GM11168 (cell line): ENCODE measurements around the gene FGF7.
"Not testable (repeated sequence)": the region's sequence is repeated elsewhere in the genome, so short reads cannot be mapped to it uniquely, and the experiment has no call there.

Experiments used
- in situ Hi-C: fragments of 300-500 bp; cut with MboI; formaldehyde crosslinking; loops from one replicate; pipeline ENCODE4 v1.12.0; 2022; ENCODE audit warnings: low sequenced_read_pairs; ENCODE audit not compliant: unreplicated experiment

The FGF7 gene

DNA sequence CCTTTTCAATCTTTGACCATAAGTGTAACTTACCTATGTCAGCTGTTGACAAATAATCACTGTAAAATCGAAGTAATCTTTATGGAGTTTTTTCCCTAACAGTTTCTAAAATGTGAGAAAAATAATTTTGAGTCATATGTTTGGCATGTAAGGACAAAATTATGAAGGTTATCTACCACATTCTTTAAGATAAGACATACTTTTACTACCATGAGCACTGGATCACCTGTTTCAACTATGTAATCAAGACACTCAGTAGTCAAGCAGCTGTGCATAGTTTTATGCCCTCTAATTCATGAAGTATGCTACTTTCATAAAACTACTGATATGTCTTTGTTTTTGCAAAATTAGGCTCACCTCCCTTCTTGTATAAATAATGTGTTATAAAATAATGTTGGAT lies 12.1 kb downstream of the FGF7 start:
- in situ Hi-C loops, result no loop called here

DNA sequence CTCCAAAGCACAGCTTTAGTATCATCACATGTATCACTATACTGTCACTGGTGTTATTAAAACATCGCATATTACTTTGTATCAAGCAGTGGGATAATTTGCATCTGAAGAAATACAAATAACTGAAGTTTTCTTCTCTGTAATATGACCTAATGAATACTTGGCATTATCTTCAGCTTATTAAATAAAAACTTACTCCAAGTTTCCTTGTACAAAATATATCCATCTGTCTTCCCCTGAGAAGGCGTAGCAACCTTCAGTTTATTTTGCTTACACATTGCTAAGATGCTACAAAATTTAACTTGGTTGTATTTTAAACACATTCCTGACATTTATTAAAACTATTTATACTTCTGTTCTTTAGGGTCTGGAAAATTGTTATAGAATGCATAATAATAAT lies 13.7 kb downstream of the FGF7 start:
- in situ Hi-C loops, result no loop called here

DNA sequence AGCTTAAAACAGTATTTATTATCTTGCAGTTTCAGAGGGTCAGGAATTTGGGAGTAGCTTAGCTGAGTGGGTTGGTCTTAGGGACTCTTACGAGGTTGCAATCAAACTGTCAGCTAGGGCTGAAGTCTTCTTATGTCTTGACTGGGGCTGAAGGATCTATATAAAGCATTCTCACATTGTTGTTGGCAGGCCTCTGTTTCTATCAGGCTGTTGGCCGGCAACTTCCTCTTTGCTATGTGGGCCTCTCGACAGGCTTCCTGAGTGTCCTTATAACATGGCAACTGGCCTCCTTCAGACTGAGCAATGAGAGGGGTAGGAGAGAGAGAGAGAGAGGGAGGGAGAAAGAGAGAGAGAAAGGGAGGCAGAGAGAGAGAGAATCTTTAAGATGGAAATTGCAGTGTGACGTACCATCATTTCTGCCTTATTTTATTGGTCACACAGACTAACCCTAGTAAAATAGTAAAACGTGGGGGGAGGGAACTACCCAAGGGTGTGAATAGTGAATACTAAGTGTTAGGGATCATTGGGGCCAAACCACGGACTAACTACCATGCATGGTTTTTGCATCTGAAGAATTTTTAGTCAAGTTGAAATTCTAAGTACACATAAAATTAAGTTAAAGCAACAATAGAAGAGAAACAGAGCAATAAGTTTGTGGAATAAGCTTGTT lies 16.1 kb downstream of the FGF7 start:
- in situ Hi-C loops, result no loop called here

DNA sequence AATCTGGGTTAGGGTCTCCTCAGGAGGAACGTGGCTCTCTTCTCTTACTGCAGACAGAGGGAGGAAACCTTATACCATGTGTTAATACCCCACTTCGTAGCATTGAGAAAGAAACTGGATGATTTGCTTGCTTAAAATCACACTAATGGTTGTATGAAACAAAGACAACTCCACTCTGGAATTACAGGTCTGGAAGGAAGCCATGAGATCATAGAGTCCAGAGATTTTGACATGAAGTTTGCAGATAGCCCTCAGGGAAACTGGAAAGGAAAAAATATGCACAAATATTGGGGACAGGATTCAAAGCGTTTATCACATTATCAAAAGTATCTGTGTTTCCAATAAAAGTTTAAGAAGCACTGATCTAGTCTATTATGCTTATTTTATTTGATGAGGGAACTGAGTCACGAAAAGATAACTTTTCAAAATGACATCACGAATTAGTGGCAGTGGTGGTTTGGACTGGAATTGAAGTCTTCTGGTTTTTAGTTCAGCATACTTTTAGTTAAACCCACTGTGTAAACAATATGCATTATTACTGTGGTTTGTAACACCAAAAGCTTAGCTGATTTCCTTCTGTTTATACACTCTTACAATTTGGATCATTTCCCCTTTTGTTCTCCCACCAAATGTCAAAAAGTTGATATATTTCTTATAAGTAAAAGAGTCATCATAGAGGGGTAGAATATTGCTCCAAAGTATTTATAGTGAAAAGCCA lies 16.8 kb downstream of the FGF7 start:
- in situ Hi-C loops, result no loop called here

DNA sequence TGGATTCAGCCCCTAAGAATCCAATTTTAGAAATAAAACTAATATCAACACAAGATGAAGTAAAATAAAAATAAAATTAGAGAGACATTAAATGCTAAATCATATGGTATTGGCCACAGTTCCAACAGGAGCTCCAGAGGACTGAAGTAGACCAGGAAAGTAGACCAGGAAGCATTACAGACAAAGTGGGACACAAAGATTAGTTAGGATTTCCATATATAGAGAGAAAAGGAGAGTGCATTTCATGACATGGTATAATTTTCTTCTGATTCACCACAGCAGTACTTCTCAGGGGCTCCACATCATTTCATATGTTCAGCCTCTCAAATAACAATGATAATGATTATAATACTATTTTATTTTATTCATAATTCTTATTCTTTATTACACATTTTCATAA lies 18.3 kb downstream of the FGF7 start:
- in situ Hi-C loops, result no loop called here

DNA sequence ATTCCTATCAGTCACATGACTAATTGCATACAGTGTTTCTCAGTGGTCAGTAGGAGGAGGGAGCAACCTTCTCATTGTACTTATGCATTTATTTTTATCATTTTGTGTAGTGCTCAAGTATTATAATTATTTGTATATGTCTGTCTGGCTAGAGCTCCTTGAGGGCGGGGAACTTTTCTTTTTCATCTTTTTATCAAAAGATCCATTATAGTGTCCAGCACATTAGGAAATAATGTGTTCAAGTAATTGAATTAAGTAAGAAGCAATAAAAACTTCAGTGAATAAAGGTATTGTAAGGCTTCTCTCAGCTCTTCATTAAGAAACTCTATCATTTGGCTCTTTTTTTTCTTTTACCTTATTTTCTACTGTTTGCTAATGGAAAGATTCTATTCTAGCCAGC lies 18.8 kb downstream of the FGF7 start:
- in situ Hi-C loops, result no loop called here

DNA sequence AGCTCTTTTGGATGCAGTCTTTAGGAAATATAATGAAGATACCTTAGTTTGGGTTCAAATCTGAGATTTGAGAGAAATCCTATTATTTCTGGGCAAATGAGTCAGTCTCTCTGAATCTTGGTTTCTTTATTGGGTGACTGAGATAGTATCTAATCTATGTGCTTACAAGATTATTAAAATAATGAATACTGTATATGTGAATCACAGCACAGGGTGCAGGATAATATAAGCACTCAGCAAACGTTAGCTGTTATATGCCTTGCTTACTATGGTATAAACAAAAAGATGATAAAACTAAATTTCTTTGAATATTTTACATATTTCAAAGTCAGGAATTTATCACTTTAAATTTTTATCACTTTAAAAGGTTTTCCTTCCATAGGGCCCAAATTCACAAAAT lies 29.6 kb downstream of the FGF7 start:
- in situ Hi-C loops, result no loop called here

DNA sequence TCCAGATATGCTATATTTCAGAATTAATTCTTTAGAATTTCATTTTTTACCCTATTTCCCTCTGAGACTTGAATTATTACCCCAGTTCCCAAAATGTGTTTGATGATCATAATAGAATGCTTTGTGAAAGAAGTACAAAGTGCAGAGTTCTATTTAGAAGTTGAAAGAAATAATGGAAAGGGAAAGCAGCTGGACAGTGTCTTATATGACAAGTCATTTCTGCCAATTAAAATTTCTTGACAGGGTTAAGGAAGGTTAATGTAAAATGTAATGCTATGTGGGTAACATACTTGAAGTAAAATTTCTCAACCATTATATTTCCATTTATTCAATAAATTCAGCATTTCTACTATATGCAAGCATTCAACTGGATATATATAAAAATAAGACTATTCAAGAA lies 33.1 kb downstream of the FGF7 start:
- in situ Hi-C loops, result no loop called here

DNA sequence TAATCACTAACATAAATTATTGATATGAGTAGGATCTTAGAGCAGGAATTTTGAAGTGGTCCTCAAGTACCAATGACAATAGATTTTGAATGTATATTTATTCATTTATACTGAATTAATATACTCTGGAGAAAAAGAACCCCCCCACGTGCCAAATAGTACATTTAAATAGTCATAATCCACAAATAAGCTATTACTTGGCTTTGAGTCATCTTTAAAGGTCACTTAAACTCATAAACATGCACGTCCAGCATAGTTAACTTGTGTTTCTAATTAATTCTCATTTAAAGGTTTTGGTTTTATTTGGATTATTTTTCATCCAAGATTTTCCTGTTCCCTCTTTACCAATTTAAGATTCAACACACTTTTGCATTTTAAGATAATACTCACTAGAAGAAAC lies 35.1 kb downstream of the FGF7 start:
- in situ Hi-C loops, result no loop called here

DNA sequence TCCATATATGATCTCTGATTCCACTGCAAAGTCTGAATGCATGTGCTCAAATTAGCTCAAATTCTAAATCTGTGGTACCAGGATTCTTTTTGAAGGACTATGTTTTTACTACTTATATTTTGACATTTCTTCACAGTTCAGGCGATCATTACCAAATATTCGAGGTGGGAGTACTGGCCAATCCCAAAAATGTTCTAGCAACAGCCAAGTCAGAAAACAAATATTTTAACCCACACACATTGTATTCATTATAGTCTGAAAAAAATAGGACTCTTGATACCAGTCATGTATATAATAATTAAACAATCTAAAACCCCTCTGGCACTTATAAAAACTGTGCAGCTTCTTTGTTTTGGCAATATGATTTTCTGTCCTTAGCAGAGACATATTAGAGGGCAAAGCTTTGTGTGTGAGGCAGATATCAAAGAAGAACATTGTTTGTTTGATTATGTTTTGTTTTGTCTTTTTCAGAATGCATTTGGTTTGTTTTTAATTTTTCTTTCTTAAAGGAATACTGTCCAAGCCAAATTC lies 37.4 kb downstream of the FGF7 start:
- in situ Hi-C loops, result no loop called here

DNA sequence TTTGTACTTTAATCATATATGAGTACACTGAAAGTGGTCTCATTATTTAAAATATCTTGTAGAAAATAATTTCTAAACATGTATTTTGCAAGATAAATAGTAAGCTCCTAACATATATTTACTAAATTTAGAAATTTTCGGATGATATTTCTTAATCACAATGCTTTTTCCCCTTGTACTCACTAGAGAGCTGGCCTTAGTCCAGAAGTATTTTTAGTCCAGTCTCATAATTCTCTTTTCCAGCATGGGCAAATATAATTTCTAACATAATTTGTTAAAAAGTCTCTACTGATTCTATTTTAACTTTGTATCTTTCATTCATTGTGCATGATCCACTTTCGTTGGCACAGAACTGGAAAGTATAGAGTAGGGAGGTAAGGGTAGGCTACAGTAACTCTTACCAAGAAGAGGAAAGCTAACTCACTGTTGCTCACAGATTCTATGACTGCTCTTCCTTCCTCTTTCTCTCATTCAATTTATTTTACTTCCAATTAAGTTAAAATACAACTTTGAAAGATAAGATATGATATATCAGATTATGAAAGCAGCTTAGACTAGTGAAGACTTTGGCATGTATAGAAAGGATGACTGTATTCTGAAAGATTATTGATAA lies 39.3 kb downstream of the FGF7 start:
- in situ Hi-C loops, result no loop called here

DNA sequence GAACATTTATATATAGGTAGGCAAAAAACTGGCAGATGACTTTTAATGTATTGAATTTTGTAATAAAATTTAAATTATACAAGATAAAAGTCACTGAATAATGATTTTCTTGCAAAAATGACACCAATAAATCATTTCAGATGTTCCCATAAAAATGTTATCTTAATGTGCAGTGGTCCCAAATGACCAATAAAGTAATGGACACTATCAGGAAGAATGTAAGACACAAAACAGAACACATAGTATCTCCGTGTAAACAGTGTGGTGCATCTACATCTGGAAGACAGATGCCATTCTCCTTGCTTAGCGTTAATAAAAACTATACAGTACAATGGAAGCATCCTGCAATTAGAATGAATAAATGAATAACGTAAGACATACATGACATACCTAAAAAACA lies 41.5 kb downstream of the FGF7 start:
- in situ Hi-C loops, result no loop called here

DNA sequence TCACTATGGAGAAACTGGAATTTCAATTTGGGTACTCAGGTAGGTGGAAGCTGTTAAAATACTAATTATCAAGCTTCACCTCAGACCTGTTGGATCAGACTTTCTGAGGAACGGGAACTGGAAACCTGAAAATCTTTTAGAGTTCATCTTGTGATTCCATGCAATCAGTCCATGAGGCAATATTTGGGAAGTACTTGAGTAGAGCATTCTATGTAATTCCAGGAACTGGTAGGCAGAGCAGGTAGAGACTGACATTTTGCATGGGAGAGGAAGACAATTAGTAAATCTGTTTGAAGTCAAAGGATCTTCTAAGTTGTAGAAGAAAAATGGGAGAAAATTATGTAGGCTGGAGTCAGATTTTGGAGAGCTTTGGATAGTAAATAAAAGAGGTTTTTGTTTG lies 43.1 kb downstream of the FGF7 start:
- in situ Hi-C loops, result no loop called here

DNA sequence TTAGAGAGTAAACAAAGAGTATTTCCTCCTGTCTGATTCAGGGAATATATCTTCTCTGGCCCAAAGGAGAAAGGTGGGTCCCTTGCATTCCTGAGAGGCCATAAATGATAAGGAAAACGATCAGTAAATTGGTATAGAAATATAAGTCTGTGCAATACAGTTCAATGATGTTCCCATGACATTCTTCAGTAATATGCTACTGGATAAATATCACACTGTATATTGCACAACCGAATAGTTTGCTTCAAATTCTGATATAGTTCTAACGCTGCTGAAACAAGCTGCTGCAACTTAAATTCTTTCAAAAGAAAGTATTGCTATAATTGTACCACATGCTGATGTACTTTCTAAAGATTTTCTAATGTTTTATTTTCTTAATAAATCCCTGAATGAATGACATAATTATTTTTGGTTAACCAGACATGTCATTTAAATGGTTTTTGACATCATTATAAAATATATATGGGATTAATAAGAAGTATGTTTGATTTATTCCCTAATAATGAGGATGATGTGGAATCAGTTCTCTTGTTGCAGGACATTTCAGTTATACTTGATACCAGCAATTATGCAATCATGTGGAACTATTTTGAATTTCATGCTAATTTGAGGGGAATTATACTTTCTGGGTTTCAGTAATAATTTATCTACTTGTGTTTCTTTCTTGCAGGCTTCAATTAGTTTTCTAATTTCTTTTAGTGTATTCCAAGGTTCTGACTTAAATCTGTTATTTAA lies 44.9 kb downstream of the FGF7 start:
- in situ Hi-C loops, result no loop called here

DNA sequence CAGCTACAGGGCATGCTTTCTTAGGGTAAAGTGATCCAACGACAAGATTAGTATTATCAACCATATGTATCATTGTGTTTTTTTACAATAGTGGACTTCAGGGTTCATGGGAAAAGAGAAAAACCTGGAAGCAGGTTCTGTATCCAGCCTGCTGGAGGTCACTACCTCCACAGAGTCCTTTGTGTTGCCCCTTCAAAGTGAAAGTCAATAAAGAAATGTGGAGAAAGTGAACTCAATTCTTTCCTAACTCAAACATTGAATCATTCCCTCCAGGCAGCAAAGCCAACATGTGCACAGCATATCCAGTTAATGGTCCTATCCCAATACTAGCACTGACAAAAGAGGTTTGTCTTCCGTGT lies 45.4 kb downstream of the FGF7 start:
- in situ Hi-C loops, result no loop called here

DNA sequence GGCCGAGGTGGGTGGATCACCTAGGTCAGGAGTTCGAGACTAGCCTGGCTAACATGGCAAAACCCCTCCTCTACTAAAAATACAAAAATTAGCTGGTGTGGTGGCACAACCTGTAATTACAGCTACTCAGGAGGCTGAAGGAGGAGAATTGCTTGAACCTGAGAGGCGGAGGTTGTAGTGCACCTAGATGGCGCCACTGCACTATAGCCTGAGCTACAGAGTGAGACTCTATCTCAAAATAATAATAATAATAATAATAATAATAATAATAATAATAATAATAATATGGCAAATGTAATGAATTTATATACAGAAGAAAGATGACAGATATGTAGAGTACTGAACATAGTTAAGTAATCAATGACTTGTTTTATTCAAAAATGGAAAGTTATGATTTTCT lies 48.2 kb downstream of the FGF7 start:
- in situ Hi-C loops, result not testable (repeated sequence)

DNA sequence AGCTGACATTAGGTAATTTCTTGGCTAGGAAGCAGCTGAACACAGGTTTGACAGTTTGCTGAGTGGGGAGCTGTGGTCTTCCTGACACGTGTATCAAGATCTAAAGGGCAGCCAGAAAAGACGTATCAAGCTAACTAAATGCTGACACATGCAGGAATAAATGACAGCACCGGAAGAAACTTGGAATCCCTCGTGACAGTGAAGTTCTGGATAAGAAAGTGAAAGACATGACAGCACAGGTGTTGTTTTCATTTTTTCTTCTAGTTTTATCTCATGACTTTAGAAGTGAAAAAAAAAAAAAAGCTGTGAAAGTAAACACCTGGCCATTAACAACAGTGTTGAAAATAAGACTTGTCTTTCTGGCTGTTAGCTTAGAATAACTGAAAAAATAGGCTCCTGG lies 48.7 kb downstream of the FGF7 start:
- in situ Hi-C loops, result no loop called here

DNA sequence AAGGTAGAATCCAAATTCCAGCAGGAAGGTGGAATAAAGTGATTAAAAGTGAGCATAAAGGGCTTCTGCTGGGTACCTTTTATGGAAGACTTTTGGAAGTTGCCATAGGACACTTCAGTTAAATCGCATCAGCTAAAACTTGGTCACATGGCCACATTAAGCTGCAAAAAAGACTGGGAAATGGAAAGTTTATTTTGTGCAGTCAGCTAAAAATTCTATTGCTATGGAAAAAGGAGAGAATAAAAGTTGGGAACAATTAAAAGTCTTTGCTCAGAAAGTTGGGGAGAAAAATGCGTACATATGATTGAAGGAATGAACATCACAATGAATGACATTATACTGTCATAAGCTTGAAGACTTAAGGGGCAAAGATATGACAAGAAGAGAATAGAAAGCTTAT lies 49.3 kb downstream of the FGF7 start:
- in situ Hi-C loops, result no loop called here

DNA sequence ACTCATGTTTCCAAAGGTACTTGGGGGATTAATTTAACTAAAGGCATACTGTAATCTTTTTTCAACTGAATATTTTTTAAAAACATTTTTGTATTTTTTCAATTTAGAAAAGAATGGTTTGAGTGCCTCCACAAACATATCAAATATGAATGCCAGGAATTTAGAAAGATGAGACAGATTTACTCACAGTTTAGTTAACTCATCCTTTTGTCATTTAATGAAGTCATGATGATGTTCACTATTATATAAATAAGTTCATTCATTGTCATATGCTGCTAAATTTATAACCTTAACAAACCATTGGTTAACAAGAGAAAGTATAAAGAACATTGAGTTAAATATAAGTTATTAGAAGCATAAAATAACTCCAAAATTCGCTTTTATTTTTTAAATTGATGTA lies 50.0 kb downstream of the FGF7 start:
- in situ Hi-C loops, result no loop called here

DNA sequence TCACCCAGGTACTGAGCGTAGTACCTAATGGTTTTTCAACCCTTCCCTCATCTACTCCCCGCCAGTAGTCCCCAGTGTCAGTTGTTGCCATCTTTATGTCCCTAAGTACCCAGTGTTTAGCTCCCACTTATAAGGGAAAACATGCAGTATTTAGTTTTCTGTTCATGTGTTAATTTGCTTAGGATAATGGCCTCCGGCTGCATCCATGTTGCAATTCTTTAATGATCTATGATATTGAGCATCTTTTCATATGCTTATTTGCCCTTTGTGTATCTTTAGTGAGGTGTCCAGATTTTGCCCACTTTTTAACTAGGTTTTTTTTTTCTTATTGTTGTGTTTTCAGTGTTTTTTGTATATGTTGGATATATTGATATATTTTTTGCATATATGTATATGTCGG lies 55.0 kb downstream of the FGF7 start:
- in situ Hi-C loops, result not testable (repeated sequence)

DNA sequence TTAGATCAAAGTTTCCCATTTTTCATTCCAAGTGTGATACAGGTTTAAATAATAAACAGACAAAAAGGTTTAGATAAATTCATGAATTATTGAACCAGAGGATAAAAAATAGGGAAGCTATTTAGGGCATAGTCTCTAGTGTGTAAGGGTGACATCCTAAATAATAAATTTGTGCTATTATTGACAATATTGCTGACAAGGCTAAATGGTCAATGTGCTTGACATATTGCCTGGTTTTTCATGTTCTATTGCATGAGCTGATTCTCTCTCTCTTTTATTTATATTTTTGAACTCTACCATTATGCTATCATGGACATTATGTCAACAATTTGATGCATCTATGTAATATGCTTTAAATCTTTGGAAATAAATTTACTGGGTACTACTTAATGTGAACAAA lies 55.9 kb downstream of the FGF7 start:
- in situ Hi-C loops, result not testable (repeated sequence)
